Measurements from ENCODE around the gene ZNF268.

DNA sequence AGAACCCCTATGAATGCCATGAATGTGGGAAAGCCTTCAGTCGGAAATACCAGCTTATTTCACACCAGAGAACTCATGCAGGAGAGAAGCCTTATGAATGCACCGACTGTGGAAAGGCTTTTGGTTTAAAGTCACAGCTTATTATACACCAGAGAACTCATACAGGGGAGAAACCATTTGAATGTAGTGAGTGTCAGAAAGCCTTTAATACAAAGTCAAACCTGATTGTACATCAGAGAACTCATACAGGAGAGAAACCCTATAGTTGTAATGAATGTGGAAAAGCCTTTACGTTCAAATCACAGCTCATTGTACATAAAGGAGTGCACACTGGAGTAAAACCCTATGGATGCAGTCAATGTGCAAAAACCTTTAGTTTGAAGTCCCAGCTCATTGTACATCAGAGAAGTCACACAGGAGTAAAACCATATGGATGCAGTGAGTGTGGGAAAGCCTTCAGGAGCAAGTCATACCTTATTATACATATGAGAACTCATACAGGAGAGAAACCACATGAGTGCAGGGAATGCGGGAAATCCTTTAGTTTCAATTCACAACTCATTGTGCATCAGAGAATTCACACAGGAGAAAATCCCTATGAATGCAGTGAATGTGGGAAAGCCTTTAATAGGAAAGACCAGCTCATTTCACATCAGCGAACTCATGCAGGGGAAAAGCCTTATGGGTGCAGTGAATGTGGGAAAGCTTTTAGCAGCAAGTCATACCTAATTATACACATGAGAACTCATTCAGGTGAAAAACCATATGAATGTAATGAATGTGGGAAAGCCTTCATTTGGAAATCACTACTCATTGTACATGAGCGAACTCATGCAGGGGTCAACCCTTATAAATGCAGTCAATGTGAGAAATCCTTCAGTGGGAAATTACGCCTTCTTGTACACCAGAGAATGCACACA is 22.3 kb downstream of the ZNF268 start:
- TF ChIP-seq, protein P1, sequence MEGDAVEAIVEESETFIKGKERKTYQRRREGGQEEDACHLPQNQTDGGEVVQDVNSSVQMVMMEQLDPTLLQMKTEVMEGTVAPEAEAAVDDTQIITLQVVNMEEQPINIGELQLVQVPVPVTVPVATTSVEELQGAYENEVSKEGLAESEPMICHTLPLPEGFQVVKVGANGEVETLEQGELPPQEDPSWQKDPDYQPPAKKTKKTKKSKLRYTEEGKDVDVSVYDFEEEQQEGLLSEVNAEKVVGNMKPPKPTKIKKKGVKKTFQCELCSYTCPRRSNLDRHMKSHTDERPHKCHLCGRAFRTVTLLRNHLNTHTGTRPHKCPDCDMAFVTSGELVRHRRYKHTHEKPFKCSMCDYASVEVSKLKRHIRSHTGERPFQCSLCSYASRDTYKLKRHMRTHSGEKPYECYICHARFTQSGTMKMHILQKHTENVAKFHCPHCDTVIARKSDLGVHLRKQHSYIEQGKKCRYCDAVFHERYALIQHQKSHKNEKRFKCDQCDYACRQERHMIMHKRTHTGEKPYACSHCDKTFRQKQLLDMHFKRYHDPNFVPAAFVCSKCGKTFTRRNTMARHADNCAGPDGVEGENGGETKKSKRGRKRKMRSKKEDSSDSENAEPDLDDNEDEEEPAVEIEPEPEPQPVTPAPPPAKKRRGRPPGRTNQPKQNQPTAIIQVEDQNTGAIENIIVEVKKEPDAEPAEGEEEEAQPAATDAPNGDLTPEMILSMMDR (IDR thresholded peaks at IDR 0.05; ENCODE audit: borderline replicate concordance, extremely low read depth, low read length, poor library complexity, severe bottlenecking): no peak
- no peak for TF ChIP-seq EZH2 (IDR thresholded peaks at IDR 0.05; ENCODE audit: borderline replicate concordance, low read depth, low read length, severe bottlenecking)

Data from DND-41 (cell line).